Neural progenitor cell (in vitro differentiated cells): ENCODE measurements around the gene RMRP. TPM values are rescaled to one million over a fixed set of nuclear protein-coding genes. Genes with fewer than 3 reads are reported as not detected.
"Not testable (repeated sequence)": the region's sequence is repeated elsewhere in the genome, so short reads cannot be mapped to it uniquely, and the experiment has no call there.

Experiments used
- DNase-seq: peaks from one replicate; pipeline ENCODE4 v3.0.0-alpha.2; 2016; ENCODE audit warnings: low spot score
- H2AFZ ChIP-seq: fragments of 200-600 bp; sonication (generic); replicated peaks from 2 replicates; pipeline ENCODE4 v1.6.1; 2016; ENCODE audit warnings: antibody characterized with exemption
- H3F3A ChIP-seq: fragments of 200-600 bp; sonication (generic); 2 replicates; pipeline ENCODE4 v1.6.1; 2016; ENCODE audit warnings: antibody characterized with exemption, low read depth
- H3K27ac ChIP-seq: fragments of 200-600 bp; sonication (generic); 2 replicates; pipeline ENCODE4 v1.5.1; 2016; ENCODE audit warnings: mild to moderate bottlenecking
- H3K27me3 ChIP-seq: fragments of 200-600 bp; sonication (generic); 2 replicates; pipeline ENCODE4 v1.6.1; 2016; ENCODE audit warnings: mild to moderate bottlenecking, moderate library complexity
- H3K36me3 ChIP-seq: fragments of 200-600 bp; sonication (generic); 2 replicates; pipeline ENCODE4 v1.5.1; 2016
- H3K4me1 ChIP-seq: fragments of 200-600 bp; sonication (generic); 2 replicates; pipeline ENCODE4 v1.6.1; 2016; ENCODE audit warnings: mixed run types
- H3K4me2 ChIP-seq: fragments of 200-600 bp; sonication (generic); 2 replicates; pipeline ENCODE4 v1.6.1; 2016
- H3K4me3 ChIP-seq: fragments of 200-600 bp; sonication (generic); 2 replicates; pipeline ENCODE4 v1.5.1; 2016
- H3K79me2 ChIP-seq: fragments of 200-600 bp; sonication (generic); 2 replicates; pipeline ENCODE4 v1.6.1; 2016; ENCODE audit warnings: low read depth
- H3K9ac ChIP-seq: fragments of 200-600 bp; sonication (generic); 2 replicates; pipeline ENCODE4 v1.6.1; 2016
- H3K9me3 ChIP-seq: fragments of 200-600 bp; sonication (generic); 2 replicates; pipeline ENCODE4 v1.5.1; 2016; ENCODE audit warnings: low read depth
- H4K20me1 ChIP-seq: fragments of 200-600 bp; sonication (generic); 2 replicates; pipeline ENCODE4 v1.6.1; 2016; ENCODE audit warnings: low read depth
- H3K27ac Mint-ChIP-seq: 3 replicates; pipeline ENCODE4 v1.8.0; 2021; ENCODE audit warnings: mixed read lengths
- H3K27me3 Mint-ChIP-seq: 2 replicates; pipeline ENCODE4 v1.8.0; 2022; ENCODE audit warnings: low read depth, mild to moderate bottlenecking, inconsistent platforms, moderate library complexity, mixed read lengths; ENCODE audit not compliant: insufficient read depth
- H3K36me3 Mint-ChIP-seq: 3 replicates; pipeline ENCODE4 v1.8.0; 2021; ENCODE audit warnings: mixed read lengths
- H3K4me1 Mint-ChIP-seq: 3 replicates; pipeline ENCODE4 v1.8.0; 2021; ENCODE audit warnings: mixed read lengths
- H3K4me3 Mint-ChIP-seq: 3 replicates; pipeline ENCODE4 v1.8.0; 2021; ENCODE audit warnings: mild to moderate bottlenecking, moderate library complexity, mixed read lengths
- H3K9me3 Mint-ChIP-seq: 3 replicates; pipeline ENCODE4 v1.8.0; 2020; ENCODE audit warnings: mixed read lengths
- CTCF ChIP-seq: fragments of 200-600 bp; sonication (generic); IDR thresholded peaks from 2 replicates; pipeline ENCODE4 v1.5.1; 2017; ENCODE audit warnings: antibody characterized with exemption, mild to moderate bottlenecking
- EZH2 ChIP-seq: fragments of 200-600 bp; sonication (generic); IDR thresholded peaks from 2 replicates; pipeline ENCODE4 v1.6.1; 2017; ENCODE audit warnings: antibody characterized with exemption, mild to moderate bottlenecking, moderate library complexity
- EZH2phosphoT487 ChIP-seq: fragments of 200-600 bp; sonication (generic); IDR thresholded peaks from 2 replicates; pipeline ENCODE4 v1.6.1; 2017; ENCODE audit warnings: antibody characterized with exemption
- total RNA-seq: library from RNA; depleted of rRNA; stranded (reverse); fragments of >200 nt; gene quantifications from 2 replicates; pipeline ENCODE4 v1.2.3, GENCODE V29; 2015; ENCODE audit warnings: low replicate concordance

RMRP gene
- total RNA-seq, 1 donor from 2014 or later: 2,709 TPM

GRCh38 chr9:35616681-35617459 lies 40.9 kb downstream of the RMRP start:
- Histone ChIP-seq H3F3A (peaks cover 5% of the 10 kb centered on the region), H3K4me1 (peaks cover 17% of the 10 kb centered on the region), H4K20me1 (no peaks in the 10 kb centered on the region), H3K9ac (no peak overlapping the region), H3K27me3 (peaks cover 48% of the 10 kb centered on the region), H2AFZ (peak overlapping the region; percentile 91), H3K4me3 (peak overlapping the region; percentile 46), H3K4me2 (peak overlapping the region; percentile 82), H3K79me2 (no peaks in the 10 kb centered on the region), H3K9me3 (no peaks in the 10 kb centered on the region), H3K27ac (no peak overlapping the region), H3K36me3 (no peaks in the 10 kb centered on the region)
- Mint-ChIP-seq H3K4me1 (peaks cover 21% of the 10 kb centered on the region), H3K27me3 (peaks cover 40% of the 10 kb centered on the region), H3K4me3 (peak overlapping the region; percentile 71), H3K27ac (no peak overlapping the region), H3K36me3 (no peaks in the 10 kb centered on the region), H3K9me3 (no peaks in the 10 kb centered on the region)
- DNase-seq: peak; percentile 51
- TF ChIP-seq EZH2 (peak; percentile 55), CTCF (peak; percentile 8), EZH2phosphoT487 (no peak)

- peaks cover 17% of the 10 kb centered on the region for H3K4me1 ChIP-seq
- no peak overlapping the region for H3K27ac Mint-ChIP-seq
- H3K36me3 Mint-ChIP-seq: no peaks in the 10 kb centered on the region
- H3K27ac ChIP-seq: no peak overlapping the region
- no peaks in the 10 kb centered on the region for H3K9me3 Mint-ChIP-seq
- no peak overlapping the region for H3K9ac ChIP-seq
- peak overlapping the region; percentile 91 for H2AFZ ChIP-seq
- peaks cover 5% of the 10 kb centered on the region for H3F3A ChIP-seq
- peaks cover 40% of the 10 kb centered on the region for H3K27me3 Mint-ChIP-seq
- peaks cover 21% of the 10 kb centered on the region for H3K4me1 Mint-ChIP-seq
- no peak for TF ChIP-seq EZH2
- no peak for TF ChIP-seq CTCF
- no peak for TF ChIP-seq EZH2phosphoT487
- H3K4me2 ChIP-seq: peak overlapping the region; percentile 82
- H3K36me3 ChIP-seq: no peaks in the 10 kb centered on the region
- H4K20me1 ChIP-seq: no peaks in the 10 kb centered on the region
- H3K9me3 ChIP-seq: no peaks in the 10 kb centered on the region
- H3K27me3 ChIP-seq: peaks cover 48% of the 10 kb centered on the region
- no peak for DNase-seq
- H3K4me3 Mint-ChIP-seq: peak overlapping the region; percentile 17
- H3K79me2 ChIP-seq: no peaks in the 10 kb centered on the region
- H3K4me3 ChIP-seq: no peak overlapping the region
Measured at GRCh38 chr9:35615981-35616680, 41.7 kb downstream of the RMRP start.

GRCh38 chr9:35612843-35613242 lies 45.0 kb downstream of the RMRP start:
- peaks cover 5% of the 10 kb centered on the region for H3F3A ChIP-seq
- Mint-ChIP-seq H3K27ac (peak overlapping the region; percentile 4), H3K9me3 (no peaks in the 10 kb centered on the region), H3K27me3 (peaks cover 39% of the 10 kb centered on the region), H3K36me3 (peaks cover 8% of the 10 kb centered on the region), H3K4me1 (peaks cover 13% of the 10 kb centered on the region), H3K4me3 (no peak overlapping the region)
- no peak overlapping the region for H2AFZ ChIP-seq
- H3K27ac ChIP-seq: no peak overlapping the region
- peaks cover 38% of the 10 kb centered on the region for H3K27me3 ChIP-seq
- H4K20me1 ChIP-seq: peaks cover 1% of the 10 kb centered on the region
- DNase-seq: no peak
- TF ChIP-seq EZH2phosphoT487 (no peak), CTCF (no peak), EZH2 (no peak)
- H3K4me2 ChIP-seq: no peak overlapping the region
- H3K36me3 ChIP-seq: no peaks in the 10 kb centered on the region
- no peaks in the 10 kb centered on the region for H3K79me2 ChIP-seq
- no peak overlapping the region for H3K9ac ChIP-seq
- no peak overlapping the region for H3K4me3 ChIP-seq
- H3K4me1 ChIP-seq: peaks cover 9% of the 10 kb centered on the region
- no peaks in the 10 kb centered on the region for H3K9me3 ChIP-seq

- H3K4me3 Mint-ChIP-seq, H4K20me1 ChIP-seq, H3K27ac Mint-ChIP-seq, H3F3A ChIP-seq, H3K4me2 ChIP-seq, H2AFZ ChIP-seq, H3K4me3 ChIP-seq, H3K9ac ChIP-seq, H3K9me3 Mint-ChIP-seq, H3K79me2 ChIP-seq, H3K27ac ChIP-seq, DNase-seq, H3K36me3 ChIP-seq, H3K9me3 ChIP-seq, H3K4me1 ChIP-seq: not testable (repeated sequence)
- H3K27me3 ChIP-seq: peaks cover 30% of the 10 kb centered on the region
- peaks cover 10% of the 10 kb centered on the region for H3K4me1 Mint-ChIP-seq
- peaks cover 13% of the 10 kb centered on the region for H3K36me3 Mint-ChIP-seq
- H3K27me3 Mint-ChIP-seq: peaks cover 35% of the 10 kb centered on the region
Measured at GRCh38 chr9:35612066-35612465, 45.8 kb downstream of the RMRP start.
